GM12801 (cell line): ENCODE measurements around the gene DDX20.

Source experiments
- CTCF ChIP-seq: IDR thresholded peaks from one replicate; pipeline ENCODE4 v1.5.1; 2011; ENCODE audit warnings: control low read depth; ENCODE audit not compliant: insufficient read length; ENCODE audit errors: extremely low read depth

DDX20 gene

GRCh38 chr1:111755331-111756123 is at the start of gene DDX20:
Gene DDX20, plus strand, starts transcription at chr1:111755901. Its CDS starts 24 bp downstream, at chr1:111755925.
- no peak for TF ChIP-seq CTCF

- TF ChIP-seq CTCF: no peak
Measured at GRCh38 chr1:111706921-111707320, 48.8 kb upstream of the DDX20 start.

GRCh38 chr1:111707906-111708305 is 47.8 kb upstream of the DDX20 start:
- TF ChIP-seq CTCF: no peak

GRCh38 chr1:111709986-111710385 is 45.7 kb upstream of the DDX20 start:
- no peak for TF ChIP-seq CTCF

- no peak for TF ChIP-seq CTCF
Measured at GRCh38 chr1:111716333-111716732, 39.4 kb upstream of the DDX20 start.

- TF ChIP-seq CTCF: no peak
Measured at GRCh38 chr1:111717450-111717849, 38.3 kb upstream of the DDX20 start.

- TF ChIP-seq CTCF: no peak
Measured at GRCh38 chr1:111719135-111719534, 36.6 kb upstream of the DDX20 start.
